ENCODE data around the gene RPH3AL. TPM values are rescaled to one million over a fixed set of nuclear protein-coding genes. Genes with fewer than 3 reads are reported as not detected.

Gene RPH3AL
- total RNA-seq, 3 donors from 2014 or later (not counting 1 experiment from before 2014, with no cell fraction given): 7.2 to 9.9 (median 7.9) TPM

DNA sequence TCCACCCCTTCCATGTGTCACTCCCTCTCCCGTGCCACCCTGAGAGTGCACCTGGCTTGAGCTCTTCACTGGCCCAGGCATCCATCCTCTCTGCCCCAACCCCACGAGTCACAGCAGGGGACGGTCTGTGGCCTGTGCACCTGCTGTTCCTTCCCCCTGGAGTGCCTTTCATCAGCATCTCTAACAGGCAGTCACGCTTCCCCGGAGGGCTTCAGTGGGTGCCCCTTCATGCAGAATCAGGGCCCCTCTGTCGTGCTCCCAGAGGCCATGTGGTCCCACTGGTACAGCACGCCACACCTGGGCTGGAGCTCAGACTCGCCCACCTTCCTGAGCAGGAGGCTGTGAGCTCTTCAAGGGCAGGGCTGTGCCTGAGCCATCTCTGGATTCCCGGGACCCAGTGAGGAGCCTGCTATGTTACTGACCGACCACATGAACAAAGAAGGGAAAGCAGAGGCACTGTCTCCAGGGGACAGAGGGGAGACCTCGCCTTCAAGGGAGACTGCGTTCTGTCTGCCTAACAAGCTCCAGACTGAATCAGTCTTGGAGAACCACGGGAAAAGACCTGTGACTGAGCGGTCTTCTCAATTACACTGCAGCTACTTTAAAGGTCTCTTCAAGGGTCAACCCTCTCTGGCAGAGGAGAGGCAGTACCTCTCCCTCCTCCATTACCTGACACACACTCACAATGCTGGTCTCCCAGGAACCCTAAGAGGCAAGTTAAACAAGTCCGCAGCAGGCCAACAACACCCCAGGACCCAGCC, 92.4 kb downstream of the RPH3AL start:
- TF ChIP-seq, protein P1, sequence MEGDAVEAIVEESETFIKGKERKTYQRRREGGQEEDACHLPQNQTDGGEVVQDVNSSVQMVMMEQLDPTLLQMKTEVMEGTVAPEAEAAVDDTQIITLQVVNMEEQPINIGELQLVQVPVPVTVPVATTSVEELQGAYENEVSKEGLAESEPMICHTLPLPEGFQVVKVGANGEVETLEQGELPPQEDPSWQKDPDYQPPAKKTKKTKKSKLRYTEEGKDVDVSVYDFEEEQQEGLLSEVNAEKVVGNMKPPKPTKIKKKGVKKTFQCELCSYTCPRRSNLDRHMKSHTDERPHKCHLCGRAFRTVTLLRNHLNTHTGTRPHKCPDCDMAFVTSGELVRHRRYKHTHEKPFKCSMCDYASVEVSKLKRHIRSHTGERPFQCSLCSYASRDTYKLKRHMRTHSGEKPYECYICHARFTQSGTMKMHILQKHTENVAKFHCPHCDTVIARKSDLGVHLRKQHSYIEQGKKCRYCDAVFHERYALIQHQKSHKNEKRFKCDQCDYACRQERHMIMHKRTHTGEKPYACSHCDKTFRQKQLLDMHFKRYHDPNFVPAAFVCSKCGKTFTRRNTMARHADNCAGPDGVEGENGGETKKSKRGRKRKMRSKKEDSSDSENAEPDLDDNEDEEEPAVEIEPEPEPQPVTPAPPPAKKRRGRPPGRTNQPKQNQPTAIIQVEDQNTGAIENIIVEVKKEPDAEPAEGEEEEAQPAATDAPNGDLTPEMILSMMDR (IDR thresholded peaks at IDR 0.05): no peak
- no peak for ATAC-seq
- intact Hi-C loops (cut with micrococcal nuclease): no loop called here
- Histone ChIP-seq H3K27ac (ENCODE audit: low read length) (no peak overlapping the region), H3K27me3 (ENCODE audit: control insufficient read depth, insufficient read depth, low read length) (no peaks in the 10 kb centered on the region), H3K4me1 (ENCODE audit: control insufficient read depth, insufficient read depth, low read length) (no peaks in the 10 kb centered on the region), H3K9me3 (ENCODE audit: control insufficient read depth, insufficient read depth, low read length) (no peaks in the 10 kb centered on the region), H3K4me3 (ENCODE audit: low read length) (no peak overlapping the region), H3K36me3 (ENCODE audit: control insufficient read depth, insufficient read depth, low read length) (no peaks in the 10 kb centered on the region)
- no peak for DNase-seq
- H3K27ac Mint-ChIP-seq: no peak overlapping the region
- no peaks in the 10 kb centered on the region for H3K9me3 Mint-ChIP-seq
- H3K4me1 Mint-ChIP-seq: peaks cover 0 to 9% of the 10 kb centered on the region in 2 donors
- no peaks in the 10 kb centered on the region for H3K36me3 Mint-ChIP-seq
- H3K4me3 Mint-ChIP-seq: no peak overlapping the region
- H3K27me3 Mint-ChIP-seq (ENCODE audit: low read depth in 2 of 2): peaks cover 0 to 6% of the 10 kb centered on the region in 2 donors
- 76% methylated on average over 15 of the region's 15 CpGs for WGBS (ENCODE audit: insufficient coverage)

DNA sequence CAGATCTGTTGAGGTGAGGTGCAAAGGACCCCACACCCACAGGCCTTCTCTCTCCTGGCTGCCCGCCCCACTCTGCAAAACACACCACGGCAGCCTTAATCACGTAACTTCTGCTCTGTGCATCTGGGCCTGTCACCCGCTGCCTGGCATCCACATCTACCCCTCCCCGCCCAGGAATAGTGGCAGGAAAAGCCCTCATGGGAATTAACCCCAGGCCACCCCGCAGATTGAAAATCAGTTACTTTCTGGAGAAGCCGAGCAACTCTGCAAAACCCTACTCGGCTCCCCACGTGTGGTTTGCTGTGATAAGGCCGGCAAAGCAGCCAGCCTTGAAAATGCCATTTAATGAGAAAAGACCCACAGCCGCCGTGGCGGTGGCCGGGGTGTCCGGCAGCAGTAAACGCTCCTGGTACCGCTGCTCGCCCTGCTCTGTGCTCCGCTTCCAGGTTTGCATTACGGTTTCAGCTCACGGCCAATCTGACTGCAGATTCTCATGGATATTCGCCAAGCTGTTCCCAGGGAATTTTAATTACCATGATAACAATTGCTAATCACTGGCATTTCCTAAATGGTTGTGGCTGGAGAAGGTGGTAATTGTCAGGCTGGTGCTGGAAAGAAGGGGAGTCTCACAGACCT, 93.1 kb downstream of the RPH3AL start:
- H3K27ac Mint-ChIP-seq: no peak overlapping the region
- Histone ChIP-seq H3K4me3 (ENCODE audit: low read length) (no peak overlapping the region), H3K4me1 (ENCODE audit: control insufficient read depth, insufficient read depth, low read length) (no peaks in the 10 kb centered on the region), H3K27me3 (ENCODE audit: control insufficient read depth, insufficient read depth, low read length) (no peaks in the 10 kb centered on the region), H3K9me3 (ENCODE audit: control insufficient read depth, insufficient read depth, low read length) (no peaks in the 10 kb centered on the region), H3K36me3 (ENCODE audit: control insufficient read depth, insufficient read depth, low read length) (no peaks in the 10 kb centered on the region), H3K27ac (ENCODE audit: low read length) (no peak overlapping the region)
- intact Hi-C loops (cut with micrococcal nuclease): no loop called here
- TF ChIP-seq, protein P1 (IDR thresholded peaks at IDR 0.05): no peak
- H3K9me3 Mint-ChIP-seq: no peaks in the 10 kb centered on the region
- ATAC-seq (no peak), DNase-seq (no peak)
- H3K27me3 Mint-ChIP-seq (ENCODE audit: low read depth in 2 of 2): peaks cover 0 to 6% of the 10 kb centered on the region in 2 donors
- no peak overlapping the region for H3K4me3 Mint-ChIP-seq
- no peaks in the 10 kb centered on the region for H3K36me3 Mint-ChIP-seq
- 76% methylated on average over 22 of the region's 22 CpGs for WGBS (ENCODE audit: insufficient coverage)
- H3K4me1 Mint-ChIP-seq: peaks cover 0 to 9% of the 10 kb centered on the region in 2 donors

DNA sequence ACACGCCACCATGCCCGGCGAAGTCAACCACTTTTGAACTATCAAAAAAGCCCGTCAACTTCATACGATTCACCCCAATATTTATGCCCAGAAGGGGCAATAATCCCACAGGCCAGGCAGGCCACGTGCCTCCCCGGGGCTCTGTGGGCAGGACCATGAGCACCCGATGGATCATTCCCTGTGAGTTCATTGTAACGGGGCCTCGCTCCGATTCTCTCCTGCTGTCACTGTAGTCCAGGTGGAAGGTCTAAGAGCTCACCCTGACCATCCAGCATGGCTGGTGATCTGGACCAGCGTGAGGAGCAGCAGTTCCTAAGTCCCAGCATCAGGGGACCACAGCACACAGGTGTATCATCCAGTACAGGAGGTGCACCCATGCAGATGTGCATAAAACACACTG, 93.7 kb downstream of the RPH3AL start:
- H3K27me3 Mint-ChIP-seq (ENCODE audit: low read depth in 2 of 2): peaks cover 0 to 6% of the 10 kb centered on the region in 2 donors
- no peaks in the 10 kb centered on the region for H3K4me1 ChIP-seq (ENCODE audit: control insufficient read depth, insufficient read depth, low read length)
- DNase-seq (no peak), ATAC-seq (no peak)
- H3K4me3 Mint-ChIP-seq: no peak overlapping the region
- H3K4me1 Mint-ChIP-seq: peaks cover 0 to 9% of the 10 kb centered on the region in 2 donors
- no peaks in the 10 kb centered on the region for H3K36me3 Mint-ChIP-seq
- TF ChIP-seq, protein P1 (IDR thresholded peaks at IDR 0.05): no peak
- H3K27me3 ChIP-seq (ENCODE audit: control insufficient read depth, insufficient read depth, low read length): no peaks in the 10 kb centered on the region
- H3K4me3 ChIP-seq (ENCODE audit: low read length): no peak overlapping the region
- intact Hi-C loops (cut with micrococcal nuclease): no loop called here
- H3K27ac Mint-ChIP-seq: no peak overlapping the region
- no peaks in the 10 kb centered on the region for H3K36me3 ChIP-seq (ENCODE audit: control insufficient read depth, insufficient read depth, low read length)
- 95% methylated on average over 12 of the region's 12 CpGs for WGBS (ENCODE audit: insufficient coverage)
- H3K9me3 ChIP-seq (ENCODE audit: control insufficient read depth, insufficient read depth, low read length): no peaks in the 10 kb centered on the region
- no peaks in the 10 kb centered on the region for H3K9me3 Mint-ChIP-seq
- no peak overlapping the region for H3K27ac ChIP-seq (ENCODE audit: low read length)

All from natural killer cell (primary cell).